Thoracic aorta (tissue), 2 donors: ENCODE data around the gene JMJD8. TPM values are rescaled to one million over a fixed set of nuclear protein-coding genes. Genes with fewer than 3 reads are reported as not detected.

ENCODE experiments used
- ATAC-seq: fragments of 150-250 bp; one replicate; pipeline ENCODE4 v1.8.0; 2017; ENCODE audit warnings: low read depth; ENCODE audit not compliant: insufficient number of reproducible peaks, low FRiP score
- DNase-seq: peaks from one replicate; pipeline ENCODE4 v3.0.0-alpha.2; 2020; ENCODE audit warnings: low spot score
- H3K27ac ChIP-seq, 2 donors: fragments of 200-600 bp; sonication (generic); 1 replicate in 1 of 2; 2 replicates in 1 of 2; pipeline ENCODE4 v1.5.1; 2016; ENCODE audit warnings: mild to moderate bottlenecking in 2 of 2, moderate library complexity in 2 of 2
- H3K27me3 ChIP-seq: fragments of 200-600 bp; sonication (generic); replicated peaks from 2 replicates; pipeline ENCODE4 v1.6.0; 2016; ENCODE audit warnings: mild to moderate bottlenecking; ENCODE audit not compliant: insufficient read depth
- H3K36me3 ChIP-seq: fragments of 200-600 bp; sonication (generic); one replicate; pipeline ENCODE4 v1.5.1; 2016
- H3K4me1 ChIP-seq, 2 donors: fragments of 200-600 bp; sonication (generic); 1 replicate in 1 of 2; 2 replicates in 1 of 2; pipeline versions ENCODE4 v1.5.1 to v1.6.0; 2016; ENCODE audit warnings: low read depth in 2 of 2, mild to moderate bottlenecking in 1 of 2; ENCODE audit not compliant: control insufficient read depth in 1 of 2
- H3K4me3 ChIP-seq: fragments of 200-600 bp; sonication (generic); 2 replicates; pipeline ENCODE4 v1.5.1; 2016; ENCODE audit warnings: mild to moderate bottlenecking
- H3K9me3 ChIP-seq: fragments of 200-600 bp; sonication (generic); 2 replicates; pipeline ENCODE4 v1.5.1; 2016
- CTCF ChIP-seq: fragments of 200-600 bp; sonication (generic); IDR thresholded peaks from one replicate; pipeline ENCODE4 v1.5.1; 2019; ENCODE audit warnings: antibody characterized with exemption
- total RNA-seq, 2 donors: library from RNA; depleted of rRNA; stranded (reverse); fragments of >200 nt; gene quantifications; one replicate each; pipeline versions ENCODE4 v1.1.0 to v1.2.3, GENCODE V29; 2016

JMJD8 gene
- total RNA-seq, 2 donors from 2014 or later: 98.7 to 128 TPM

- Histone ChIP-seq H3K27me3 (no peaks in the 10 kb centered on the region), H3K4me1 (peaks cover 0 to 4% of the 10 kb centered on the region in 2 donors), H3K36me3 (no peaks in the 10 kb centered on the region), H3K27ac (no peak overlapping the region), H3K4me3 (no peak overlapping the region), H3K9me3 (no peaks in the 10 kb centered on the region)
- ATAC-seq (no peak), DNase-seq (no peak)
- no peak for TF ChIP-seq CTCF
Measured at GRCh38 chr16:662597-662996, 21.5 kb downstream of the JMJD8 start.

GRCh38 chr16:662095-662494 lies 22.0 kb downstream of the JMJD8 start:
- DNase-seq (no peak), ATAC-seq (no peak)
- Histone ChIP-seq H3K27ac (no peak overlapping the region), H3K9me3 (no peaks in the 10 kb centered on the region), H3K36me3 (no peaks in the 10 kb centered on the region), H3K4me3 (no peak overlapping the region), H3K27me3 (no peaks in the 10 kb centered on the region), H3K4me1 (no peaks in the 10 kb centered on the region)
- TF ChIP-seq CTCF: no peak

- no peaks in the 10 kb centered on the region for H3K36me3 ChIP-seq
- H3K27me3 ChIP-seq: no peaks in the 10 kb centered on the region
- no peak for TF ChIP-seq CTCF
- no peak for ATAC-seq
- H3K27ac ChIP-seq: no peak overlapping the region
- no peak overlapping the region for H3K4me3 ChIP-seq
- no peak for DNase-seq
- H3K9me3 ChIP-seq: no peaks in the 10 kb centered on the region
- no peaks in the 10 kb centered on the region for H3K4me1 ChIP-seq
Measured at GRCh38 chr16:661184-661821, 22.8 kb downstream of the JMJD8 start.

- no peaks in the 10 kb centered on the region for H3K4me1 ChIP-seq
- DNase-seq: no peak
- H3K36me3 ChIP-seq: peaks cover 1% of the 10 kb centered on the region
- no peaks in the 10 kb centered on the region for H3K27me3 ChIP-seq
- no peak for ATAC-seq
- TF ChIP-seq CTCF: peak; percentile 44
- H3K4me3 ChIP-seq: peak overlapping the region; percentile 50
- H3K27ac ChIP-seq: no peak overlapping the region
- H3K9me3 ChIP-seq: no peaks in the 10 kb centered on the region
Measured at GRCh38 chr16:660459-661183, 23.5 kb downstream of the JMJD8 start.

GRCh38 chr16:660132-660458 lies 24.0 kb downstream of the JMJD8 start:
- Histone ChIP-seq H3K4me3 (peak overlapping the region; percentile 50), H3K27me3 (no peaks in the 10 kb centered on the region), H3K9me3 (no peaks in the 10 kb centered on the region), H3K4me1 (no peaks in the 10 kb centered on the region), H3K36me3 (peaks cover 4% of the 10 kb centered on the region), H3K27ac (no peak overlapping the region)
- ATAC-seq (no peak), DNase-seq (no peak)
- TF ChIP-seq CTCF: no peak
